ENCODE measurements around the gene NFATC2.

GRCh38 chr20:51369503-51369902 is 173.0 kb downstream of the NFATC2 start:
- TF ChIP-seq ZNF8 (CRISPR knock-in tag; IDR thresholded peaks at IDR 0.05), result no peak
- no peak for TF ChIP-seq ZFP30 (CRISPR knock-in tag; IDR thresholded peaks at IDR 0.05)
- TF ChIP-seq SNAI2 (CRISPR knock-in tag; IDR thresholded peaks at IDR 0.05), result no peak
- no peak for TF ChIP-seq ZFP3 (CRISPR knock-in tag; IDR thresholded peaks at IDR 0.05)
- no peak for TF ChIP-seq PATZ1 (CRISPR knock-in tag; IDR thresholded peaks at IDR 0.05; ENCODE audit: borderline replicate concordance)
- TF ChIP-seq OSR1 (CRISPR knock-in tag; IDR thresholded peaks at IDR 0.05), result no peak
- no peak for TF ChIP-seq CSDC2 (CRISPR knock-in tag; IDR thresholded peaks at IDR 0.05)
- no peak for TF ChIP-seq RARB (CRISPR knock-in tag; IDR thresholded peaks at IDR 0.05)
- no peak for TF ChIP-seq PPARA (CRISPR knock-in tag; IDR thresholded peaks at IDR 0.05; ENCODE audit: borderline replicate concordance)
- no peak for TF ChIP-seq TSHZ2 (CRISPR knock-in tag; IDR thresholded peaks at IDR 0.05)
